ENCODE data around the gene CCL16. TPM values are rescaled to one million over a fixed set of nuclear protein-coding genes. Genes with fewer than 3 reads are reported as not detected.

Gene CCL16
- total and polyA plus RNA-seq, 2 of the 8 experiments (the other 6 are each of a cell fraction or from before 2014, with no cell fraction given), result not detected

DNA sequence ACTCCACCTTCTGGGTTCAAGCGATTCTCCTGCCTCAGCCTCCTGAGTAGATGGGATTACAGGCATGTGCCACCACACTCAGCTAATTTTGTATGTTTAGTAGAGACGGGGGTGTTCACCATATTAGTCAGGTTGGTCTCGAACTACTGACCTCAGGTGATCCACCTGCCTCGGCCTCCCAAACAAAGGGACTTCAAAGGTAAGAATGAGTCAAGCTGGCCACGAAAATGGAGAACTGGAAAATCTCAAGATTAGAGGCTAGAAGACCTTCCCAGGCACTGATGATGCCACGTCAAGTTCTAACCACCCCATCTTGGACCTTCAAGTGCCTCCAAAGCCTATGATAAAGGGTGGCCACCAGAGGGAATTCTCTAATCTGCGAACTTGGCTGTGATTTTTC is 21.3 kb upstream of the CCL16 start:
- no peak overlapping the region for H2BK20ac ChIP-seq (ENCODE audit: low read length)
- no peak overlapping the region for H2BK120ac ChIP-seq (replicated peaks; ENCODE audit: low read depth, low read length)
- H2AK5ac ChIP-seq (ENCODE audit: low read depth, low read length), result no peak overlapping the region
- H2BK15ac ChIP-seq (ENCODE audit: low read length), result no peak overlapping the region
- H4K5ac ChIP-seq (ENCODE audit: insufficient read length, low read depth, low read length), result no peak overlapping the region
- H2BK12ac ChIP-seq (ENCODE audit: low read depth, low read length), result no peak overlapping the region
- H3K4ac ChIP-seq (replicated peaks; ENCODE audit: insufficient read length, low read depth, low read length), result no peak overlapping the region
- no peak for DNase-seq (ENCODE audit: low read depth in 1 of 2, low spot score in 2 of 2)
- no peak overlapping the region for H4K91ac ChIP-seq (replicated peaks; ENCODE audit: insufficient read length, low read length)
- no peaks in the 10 kb centered on the region for H3K27me3 ChIP-seq (replicated peaks in 1 of 4; ENCODE audit: control insufficient read depth in 3 of 4, extremely low read depth in 1 of 4, insufficient read depth in 3 of 4, low read length in 3 of 4)
- TF ChIP-seq CREB1 (IDR thresholded peaks at IDR 0.05) (no peak), POLR2A (IDR thresholded peaks at IDR 0.05; ENCODE audit: control extremely low read depth in 1 of 2, low read depth in 2 of 2, low read length in 2 of 2) (no peak), ZNF274 (IDR thresholded peaks at IDR 0.05; ENCODE audit: borderline replicate concordance, extremely low read depth, low read length) (no peak), HDAC6 (IDR thresholded peaks at IDR 0.05; ENCODE audit: low read depth, low read length) (no peak), SIX5 (IDR thresholded peaks at IDR 0.05; ENCODE audit: low read depth, low read length) (no peak), KDM1A (IDR thresholded peaks at IDR 0.05; ENCODE audit: borderline replicate concordance, low read length) (no peak), CBX8 (IDR thresholded peaks at IDR 0.05; ENCODE audit: borderline replicate concordance, low read depth, low read length) (no peak), MAFK (IDR thresholded peaks at IDR 0.05; ENCODE audit: low read depth, low read length) (no peak), TAF7 (optimal IDR thresholded peaks at IDR 0.05; ENCODE audit: borderline replicate concordance, low read depth, low read length) (no peak)
- TF ChIP-seq, protein P1, sequence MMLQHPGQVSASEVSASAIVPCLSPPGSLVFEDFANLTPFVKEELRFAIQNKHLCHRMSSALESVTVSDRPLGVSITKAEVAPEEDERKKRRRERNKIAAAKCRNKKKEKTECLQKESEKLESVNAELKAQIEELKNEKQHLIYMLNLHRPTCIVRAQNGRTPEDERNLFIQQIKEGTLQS (IDR thresholded peaks at IDR 0.05; ENCODE audit: insufficient read depth, low read depth, low read length), result no peak
- no peaks in the 10 kb centered on the region for H3K9me3 ChIP-seq (ENCODE audit: insufficient read depth in 2 of 2, low read depth in 1 of 2, low read length in 1 of 2)
- no peaks in the 10 kb centered on the region for H3K79me2 ChIP-seq (ENCODE audit: control insufficient read depth in 1 of 2, insufficient read depth in 2 of 2, low read length in 2 of 2)
- no peak overlapping the region for H3K4me3 ChIP-seq (ENCODE audit: extremely low read depth in 1 of 4, insufficient read depth in 2 of 4, low read depth in 3 of 4, low read length in 4 of 4)
- no peak overlapping the region for H3K27ac ChIP-seq (ENCODE audit: low read depth, low read length)
- ChIA-PET CTCF (ENCODE audit: partially characterized antibody) (interaction anchor here (0.5 kb wide), 1 partner anchor 33 kb away, joined by 3 read pairs; no protein-coding TSS in a partner anchor), POLR2A (ENCODE audit: partially characterized antibody) (no interaction called here)
- no peak overlapping the region for H4K8ac ChIP-seq (ENCODE audit: extremely low read depth, insufficient read depth, low read length)
- H3K18ac ChIP-seq (ENCODE audit: extremely low read depth, low read length), result no peak overlapping the region
- no peak overlapping the region for H3K23ac ChIP-seq (ENCODE audit: insufficient read length)
- no peak overlapping the region for H3K14ac ChIP-seq (ENCODE audit: insufficient read length)
- no peak overlapping the region for H3K9ac ChIP-seq (replicated peaks in 1 of 4; ENCODE audit: extremely low read depth in 1 of 4, low read depth in 3 of 4, low read length in 3 of 4)
- H3K36me3 ChIP-seq (ENCODE audit: control insufficient read depth in 2 of 4, insufficient read depth in 4 of 4, low read length in 3 of 4), result no peaks in the 10 kb centered on the region
- WGBS, 2 experiments (ENCODE audit: extremely low coverage in 1 of 2, insufficient coverage in 1 of 2, insufficient read length in 1 of 2, insufficient replicate concordance in 2 of 2, low coverage in 1 of 2, low lambda C conversion rate in 2 of 2, missing lambda C conversion rate in 1 of 2), result 84% methylated on average over 7 of the region's 7 CpGs; no CpG with 5 or more reads in 1 of the 2 experiments
- no peak overlapping the region for H2AFZ ChIP-seq (ENCODE audit: low read length)
- no peaks in the 10 kb centered on the region for H3K79me1 ChIP-seq (ENCODE audit: low read depth, low read length)
- H3K4me2 ChIP-seq (ENCODE audit: insufficient read depth in 1 of 2, low read depth in 2 of 2, low read length in 2 of 2), result no peak overlapping the region
- H3K23me2 ChIP-seq (ENCODE audit: low read depth, low read length), result no peaks in the 10 kb centered on the region
- no peak overlapping the region for H3K56ac ChIP-seq (replicated peaks; ENCODE audit: insufficient read length, low read depth, low read length)
- 0 out of 7 replicates have a peak, but pooled peaks cover 0 to 2% (median 0%) of the 10 kb centered on the region in 4 experiments for H3K4me1 ChIP-seq (replicated peaks in 1 of 4; ENCODE audit: control insufficient read depth in 3 of 4, insufficient read depth in 4 of 4, low read length in 3 of 4)
- FAIRE-seq, result no peak
- no peak overlapping the region for H2BK5ac ChIP-seq (ENCODE audit: low read depth, low read length)
- H4K20me1 ChIP-seq (replicated peaks in 1 of 2; ENCODE audit: control insufficient read depth in 1 of 2, insufficient read depth in 2 of 2, low read length in 2 of 2), result no peaks in the 10 kb centered on the region

All from H1 (cell line).